Measurements from ENCODE around the gene CYB5D1.
"Not testable (repeated sequence)": the region's sequence is repeated elsewhere in the genome, so short reads cannot be mapped to it uniquely, and the experiment has no call there.

Gene CYB5D1

DNA sequence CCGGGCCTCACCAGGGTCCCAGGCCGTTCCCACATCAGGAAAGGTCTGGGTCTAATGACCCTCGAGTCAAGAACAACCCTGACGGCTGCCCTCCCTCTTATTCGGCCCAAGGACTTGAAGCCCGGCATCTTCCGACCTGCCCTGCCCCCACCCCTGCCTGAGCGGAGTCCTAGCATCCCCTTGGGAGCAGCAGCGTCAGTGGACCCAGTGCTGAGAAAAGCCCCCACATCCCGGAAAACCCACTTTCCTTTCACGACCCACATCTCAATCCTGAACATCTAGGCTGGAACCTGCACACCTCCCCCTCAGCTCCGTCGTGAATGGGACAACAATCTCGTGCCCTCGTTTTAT, 2.2 kb upstream of the CYB5D1 start:
- no peak for TF ChIP-seq ZFX (IDR thresholded peaks at IDR 0.05)
- TF ChIP-seq CTCF (conservative IDR thresholded peaks at IDR 0.05), result no peak
- H3K27ac ChIP-seq, result peak overlapping the region; percentile 87

DNA sequence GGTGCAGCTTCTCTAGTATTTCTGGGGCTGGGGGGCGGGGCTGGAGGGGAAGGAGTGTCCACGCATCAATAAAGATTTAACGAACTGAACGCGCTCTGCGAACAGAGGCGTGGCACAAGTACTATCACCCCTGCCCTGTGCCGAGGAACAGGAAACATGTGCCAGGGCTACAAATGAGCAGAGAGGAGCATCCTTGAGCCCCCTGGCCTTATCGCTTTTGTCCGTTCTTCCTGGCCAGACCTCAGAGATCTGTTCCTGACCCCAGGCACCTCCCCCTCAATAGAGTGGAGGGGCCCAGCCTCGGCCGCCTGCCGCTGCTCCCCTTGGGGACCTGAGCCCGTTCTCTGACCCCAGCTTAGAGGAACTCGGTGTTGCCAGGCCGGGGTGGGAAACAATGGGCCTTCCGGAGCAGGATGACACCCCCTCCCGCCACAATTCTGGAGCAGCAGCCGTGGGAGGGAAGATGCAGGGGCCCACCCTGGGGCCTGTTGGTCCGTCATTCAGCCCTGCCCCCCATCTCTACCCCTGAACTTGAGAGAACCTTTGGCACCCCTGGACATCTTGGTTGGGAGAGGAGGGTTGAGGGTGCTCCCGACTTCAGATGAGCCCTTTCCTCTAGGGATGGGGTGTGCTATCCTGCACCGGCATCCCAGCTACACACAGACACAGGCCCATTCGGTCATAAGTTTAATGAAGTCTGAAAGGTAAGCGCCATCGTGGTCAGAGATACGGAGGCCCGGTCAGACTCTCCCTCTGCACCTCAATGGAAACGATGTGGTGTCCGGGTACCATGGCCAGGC, 1.6 kb upstream of the CYB5D1 start:
- peak overlapping the region; percentile 87 for H3K27ac ChIP-seq
- no peak for TF ChIP-seq CTCF (conservative IDR thresholded peaks at IDR 0.05)
- TF ChIP-seq ZFX (IDR thresholded peaks at IDR 0.05), result no peak; the same call in 1 of the 2 replicates

GRCh38 chr17:7856811-7857712, 741 bp upstream of the CYB5D1 start, which contains the start of gene NAA38:
TSS of gene NAA38 (minus strand) at chr17:7857559. CDS start at chr17:7857463, 96 bp downstream.
- peak within 1 kb of the TSS; percentile 87 for H3K27ac ChIP-seq
- TF ChIP-seq CTCF (conservative IDR thresholded peaks at IDR 0.05), result peak; percentile 59
- peak; percentile 37 for TF ChIP-seq ZFX (IDR thresholded peaks at IDR 0.05)

DNA sequence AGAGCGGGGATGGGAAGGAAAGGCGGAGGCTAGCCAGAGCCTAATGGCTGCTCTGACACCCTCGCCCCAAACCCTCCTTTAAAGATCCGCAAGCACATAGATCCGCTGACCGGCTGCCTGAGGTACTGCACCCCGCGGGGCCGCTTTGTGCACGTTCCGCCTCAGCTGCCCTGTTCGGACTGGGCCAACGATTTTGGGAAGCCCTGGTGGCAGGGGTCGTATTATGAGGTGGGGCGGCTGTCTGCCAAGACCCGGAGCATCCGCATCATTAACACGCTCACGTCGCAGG, 663 bp downstream of the CYB5D1 start:
- TF ChIP-seq CTCF (conservative IDR thresholded peaks at IDR 0.05) (peak; percentile 51), ZFX (IDR thresholded peaks at IDR 0.05) (no peak)
- H3K27ac ChIP-seq, result peak overlapping the region; percentile 87

DNA sequence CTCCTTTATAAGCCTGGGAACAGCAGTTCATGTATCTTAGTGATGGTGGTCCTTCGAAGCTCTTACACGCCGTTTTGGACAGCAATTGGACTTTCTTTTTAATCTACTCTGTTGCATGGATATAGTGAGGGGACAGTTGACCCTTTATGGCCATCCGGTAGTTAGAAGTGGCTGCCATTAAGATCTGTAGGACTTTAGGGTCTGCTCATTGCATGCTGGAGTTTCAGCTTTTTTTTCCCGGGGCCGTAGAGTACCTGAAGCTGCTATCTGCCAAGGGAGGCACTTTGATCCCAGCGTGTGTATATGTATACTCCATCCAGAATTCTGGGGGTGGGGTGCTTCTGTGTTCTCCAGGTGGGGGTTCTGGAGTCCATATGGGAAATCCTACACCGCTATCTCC, 1.2 kb downstream of the CYB5D1 start:
- TF ChIP-seq ZFX (IDR thresholded peaks at IDR 0.05), result no peak
- no peak for TF ChIP-seq CTCF (conservative IDR thresholded peaks at IDR 0.05)
- peak overlapping the region; percentile 87 for H3K27ac ChIP-seq

DNA sequence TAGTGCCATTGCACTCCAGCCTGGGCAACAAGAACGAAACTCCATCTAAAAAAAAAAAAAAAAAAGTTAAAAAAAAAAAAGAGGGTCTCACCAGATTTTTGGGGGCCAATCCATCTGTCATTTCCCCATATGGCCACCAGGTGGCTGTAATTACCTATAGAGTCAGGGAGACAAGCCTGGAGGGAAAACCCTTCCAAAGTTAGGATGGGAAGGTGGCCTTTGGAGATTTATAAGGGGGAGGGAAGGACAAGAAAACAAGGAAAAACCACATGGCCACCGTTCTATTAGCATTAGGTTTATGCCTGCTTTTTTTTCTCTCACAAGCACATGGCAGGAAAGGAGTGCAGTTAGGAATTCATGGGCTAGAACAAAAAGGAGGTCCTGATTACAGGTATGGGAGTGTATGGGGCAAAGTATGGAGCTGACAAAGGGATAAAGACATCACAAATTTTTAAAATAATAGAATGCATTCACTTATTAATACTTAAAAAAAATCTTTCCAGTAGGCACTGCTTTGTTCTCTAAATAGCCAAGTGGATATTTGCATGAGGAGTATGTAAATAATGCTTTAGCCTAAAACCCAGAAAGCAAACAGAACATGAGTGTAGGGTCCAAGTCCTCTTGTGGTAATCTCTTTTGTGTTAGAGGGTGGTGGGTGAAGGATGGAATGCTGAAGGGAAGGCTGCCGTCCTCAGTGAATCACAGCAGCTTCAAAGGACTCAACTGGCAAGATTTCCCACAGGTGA, 5.1 kb downstream of the CYB5D1 start:
- peak; percentile 92 for TF ChIP-seq CTCF (conservative IDR thresholded peaks at IDR 0.05)
- TF ChIP-seq ZFX (IDR thresholded peaks at IDR 0.05), result no peak
- H3K27ac ChIP-seq, result peak overlapping the region; percentile 39

GRCh38 chr17:7864384-7864783, 6.6 kb downstream of the CYB5D1 start:
- not testable (repeated sequence) for H3K27ac ChIP-seq
